GM18507 (cell line): ENCODE results near the gene SPTBN1.
A peak's percentile ranks its signal among the peaks of the same experiment; 100 is the strongest.

Experiments
- DNase-seq: peaks from one replicate; pipeline ENCODE4 v3.0.0; 2011; ENCODE audit warnings: low read depth; ENCODE audit not compliant: insufficient read length; ENCODE audit errors: extremely low spot score
- FAIRE-seq: peaks from 2 replicates; lab custom pipeline; 2011; peaks lifted over from hg19 to GRCh38; lab: Jason Lieb, UNC

The SPTBN1 gene

DNA sequence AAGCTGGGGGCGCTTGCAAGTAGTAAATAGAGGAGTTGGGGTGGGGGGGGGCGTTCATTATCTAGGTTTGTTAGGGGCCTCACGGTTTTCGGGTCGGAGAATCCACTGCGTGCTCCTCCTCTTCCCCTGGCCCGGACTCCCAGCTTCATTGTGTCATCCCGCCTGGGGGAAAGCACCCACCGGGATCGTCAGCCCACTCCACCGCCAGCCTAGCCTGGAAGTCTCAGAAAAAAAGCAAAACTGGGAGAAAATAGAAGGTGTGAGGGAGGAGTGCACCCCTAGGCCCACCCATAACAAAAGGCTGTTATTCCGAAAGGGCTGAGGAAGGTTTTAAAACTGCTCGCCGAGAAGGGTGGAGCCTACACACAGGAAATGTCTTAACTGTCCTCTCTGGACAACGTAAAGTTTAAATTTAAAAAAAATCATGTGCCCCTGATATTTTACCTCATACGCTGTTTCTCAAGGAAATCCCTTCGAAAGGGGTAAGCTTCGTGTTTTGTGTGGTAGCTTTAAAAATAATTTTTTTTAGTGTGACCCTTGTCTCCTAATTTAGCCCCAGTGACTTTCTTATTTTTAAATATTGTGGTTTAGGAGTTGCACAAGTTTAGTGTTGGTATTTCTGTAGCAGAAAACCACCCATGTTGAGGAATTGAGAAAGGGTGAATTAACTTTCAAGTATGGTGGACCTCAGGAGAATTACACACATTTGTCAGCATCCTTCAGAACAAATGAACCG is 104.2 kb downstream of the SPTBN1 start:
- DNase-seq (no peak), FAIRE-seq (peak; percentile 74)

DNA sequence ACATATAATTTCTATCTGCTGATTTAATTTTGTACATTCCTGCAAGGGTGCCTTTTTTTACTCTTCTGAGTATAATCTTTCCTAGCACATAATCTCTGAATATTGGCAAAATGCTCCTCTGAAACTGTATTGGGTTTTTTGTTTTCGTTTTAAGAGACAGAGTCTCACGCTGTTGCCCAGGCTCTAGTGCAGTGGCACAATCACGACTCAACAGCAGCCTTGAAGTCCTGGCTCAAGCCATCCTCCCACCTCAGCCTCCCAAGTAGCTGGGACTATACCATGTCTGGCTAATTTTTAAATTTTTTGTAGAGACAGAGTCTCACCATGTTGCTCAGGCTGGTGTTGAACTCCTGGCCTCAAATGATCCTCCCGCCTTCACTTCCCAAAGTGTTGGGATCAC is 104.9 kb downstream of the SPTBN1 start:
- DNase-seq (no peak), FAIRE-seq (no peak)

DNA sequence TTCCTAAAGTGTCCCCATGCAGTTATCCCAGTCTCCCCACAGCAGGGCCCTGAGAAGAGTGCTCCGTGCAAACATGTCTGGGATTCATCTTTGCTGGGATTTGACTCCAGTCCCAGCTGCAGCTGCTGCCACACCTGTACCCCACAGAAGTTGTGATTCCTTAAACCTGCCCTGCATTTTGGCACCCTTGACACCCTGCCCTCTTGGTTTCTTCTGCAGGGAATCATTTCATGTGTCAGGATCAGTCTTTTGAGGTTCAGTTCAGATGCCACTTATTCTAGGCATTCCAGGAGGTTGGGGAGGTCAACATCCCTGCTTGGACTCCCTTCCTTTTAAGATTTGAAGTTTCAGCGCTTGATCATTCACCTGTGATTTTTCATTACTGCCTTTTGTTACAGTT is 108.3 kb downstream of the SPTBN1 start:
- DNase-seq (no peak), FAIRE-seq (no peak)

DNA sequence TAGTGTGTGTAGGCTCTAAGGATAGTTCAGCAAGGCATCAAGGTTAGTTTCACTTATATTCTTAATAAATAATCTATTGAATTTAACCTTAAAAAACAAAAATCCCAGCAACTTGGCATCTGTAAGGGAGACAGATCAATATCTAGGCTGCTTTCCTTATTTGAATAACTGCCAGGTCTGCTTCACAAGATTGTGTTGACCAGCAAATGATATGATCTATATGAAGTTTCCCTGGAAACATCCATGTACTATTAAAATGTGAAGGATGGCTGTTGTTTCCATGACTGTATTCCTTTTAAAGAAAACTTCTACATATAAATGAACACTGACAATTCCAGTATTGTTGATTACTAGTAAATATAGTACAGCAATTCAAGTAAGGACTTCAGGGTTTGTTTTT is 109.4 kb downstream of the SPTBN1 start:
- FAIRE-seq (no peak), DNase-seq (no peak)

DNA sequence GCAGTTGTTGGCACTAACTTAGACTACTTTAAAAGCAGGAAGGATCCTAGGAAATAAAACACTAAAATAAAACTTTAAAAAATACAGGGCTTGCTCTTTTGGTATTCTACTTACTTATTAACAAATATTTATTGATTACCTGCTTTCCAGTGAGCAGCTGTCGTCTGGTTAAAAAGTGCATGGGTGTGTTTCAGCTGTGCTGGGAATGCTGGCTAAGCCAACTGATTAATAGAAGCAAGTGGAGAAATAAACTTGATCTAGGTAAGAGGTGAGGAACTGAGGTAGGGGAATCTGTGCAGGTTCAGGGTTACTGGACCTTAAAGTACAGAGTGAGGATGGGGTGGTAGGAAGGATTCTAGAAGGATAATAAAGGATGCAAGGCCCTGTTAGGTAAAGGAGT is 110.8 kb downstream of the SPTBN1 start:
- DNase-seq (no peak), FAIRE-seq (no peak)

DNA sequence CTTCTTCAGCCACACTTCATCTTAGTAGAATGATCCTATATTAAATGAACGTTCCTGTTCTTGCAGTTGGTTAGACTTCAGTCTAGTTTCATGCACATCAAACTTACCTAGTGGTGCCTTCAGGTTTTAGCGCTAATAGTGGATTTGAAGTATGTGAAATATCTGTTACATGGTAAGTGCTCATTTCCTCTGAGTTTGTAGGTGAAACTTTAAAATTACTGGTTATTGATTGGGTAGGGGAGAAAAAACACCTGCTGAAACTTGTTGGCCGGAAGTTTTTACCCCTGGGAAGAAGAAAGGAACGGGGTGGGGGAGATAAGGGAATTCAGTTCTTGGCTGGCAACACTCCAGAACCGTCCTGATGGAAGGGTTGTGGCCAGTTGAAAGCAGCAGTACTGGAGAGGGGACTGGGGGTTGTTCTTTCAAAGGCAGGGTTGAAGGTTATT is 112.8 kb downstream of the SPTBN1 start:
- DNase-seq (no peak), FAIRE-seq (peak; percentile 86)

DNA sequence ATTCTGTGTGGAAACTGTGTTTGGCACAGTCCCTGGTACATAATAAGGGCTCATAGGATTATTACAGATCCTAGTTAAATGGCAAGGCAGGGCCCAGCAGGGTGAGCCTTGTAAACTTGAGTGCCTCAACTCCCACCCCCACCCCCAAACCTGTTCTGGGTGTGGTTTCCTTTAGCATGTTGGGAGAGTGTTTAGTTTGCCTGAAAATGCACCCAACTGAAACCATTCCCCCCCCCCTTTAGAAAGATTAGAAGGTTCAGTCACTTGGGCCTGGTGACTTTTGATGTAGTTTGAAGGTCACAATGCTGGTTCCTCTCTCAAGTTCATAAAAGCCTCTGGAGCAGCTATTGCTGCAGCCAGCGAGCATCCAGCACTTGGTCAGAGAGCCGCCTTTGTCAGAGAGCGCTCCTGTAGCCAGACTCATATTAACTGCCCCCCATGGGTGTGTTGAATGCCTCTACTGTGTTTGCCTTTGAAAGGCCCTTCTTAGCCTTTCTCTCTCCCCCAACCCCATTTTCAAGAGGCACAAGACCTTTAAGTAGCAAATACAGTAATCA is 113.7 kb downstream of the SPTBN1 start:
- FAIRE-seq: peak; percentile 78

DNA sequence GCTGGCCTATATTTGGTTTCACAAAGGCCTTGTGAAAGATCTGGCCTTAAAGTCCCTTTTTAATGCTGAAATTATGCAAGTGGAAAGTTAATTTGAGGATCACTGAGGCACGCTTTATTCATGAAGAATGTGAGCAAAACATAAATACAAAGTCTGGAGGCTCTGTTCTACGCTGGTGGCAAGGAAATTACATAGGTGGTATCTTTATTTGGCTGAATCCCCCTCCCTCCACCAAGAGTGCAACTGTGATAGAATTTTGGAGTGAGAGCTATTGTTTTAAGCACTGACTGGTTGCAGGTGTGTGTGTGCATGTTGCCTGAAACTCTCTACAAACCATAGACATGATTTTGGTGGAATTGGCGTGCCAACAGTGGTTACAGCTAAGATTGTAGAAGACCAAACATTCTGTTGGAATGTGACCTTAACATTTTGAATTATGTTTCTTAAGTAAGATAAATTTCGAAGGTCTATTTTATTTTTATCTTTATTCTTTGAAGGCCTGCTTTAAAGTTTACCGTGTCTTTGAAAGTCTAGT is 114.3 kb downstream of the SPTBN1 start:
- FAIRE-seq: no peak

More for the DNA sequence above, 113.7 kb downstream of the SPTBN1 start:
- no peak for DNase-seq

DNA sequence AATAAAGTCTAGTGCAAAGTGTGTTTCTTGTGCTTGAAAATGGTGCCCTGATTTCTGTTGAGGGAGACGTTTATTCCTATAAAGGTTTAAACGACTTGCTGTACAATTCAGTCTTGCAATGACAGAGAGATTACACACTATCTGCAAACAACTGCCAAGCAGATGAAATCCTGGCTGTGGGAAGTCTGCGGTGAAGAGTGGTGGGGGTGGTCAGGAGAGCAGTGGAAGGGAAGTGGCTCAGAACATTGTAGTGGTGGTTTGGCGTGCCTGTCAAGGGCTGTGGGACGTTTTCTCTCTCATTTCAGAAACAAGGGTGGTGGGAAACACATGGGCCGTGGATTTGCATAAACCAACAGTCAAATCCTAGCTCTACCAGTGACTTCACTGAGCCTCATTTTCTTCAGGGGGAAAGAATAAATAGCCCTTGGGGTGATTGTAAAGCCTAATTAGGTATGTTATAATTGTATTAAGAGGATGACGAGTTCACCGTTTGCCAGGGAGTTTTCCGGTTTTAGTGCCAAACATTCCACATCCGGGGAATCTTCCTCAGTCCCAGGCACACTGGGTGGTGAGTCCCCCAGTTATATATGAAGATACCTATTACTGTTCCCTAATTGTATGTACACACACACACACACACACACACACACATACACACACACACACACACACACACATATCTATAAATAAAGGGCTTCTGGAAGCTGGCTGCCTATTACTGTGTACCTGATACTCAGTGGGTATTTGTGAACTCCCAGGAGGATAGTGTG is 115.0 kb downstream of the SPTBN1 start:
- FAIRE-seq (peak; percentile 98), DNase-seq (no peak)

More for the DNA sequence above, 114.3 kb downstream of the SPTBN1 start:
- no peak for DNase-seq

DNA sequence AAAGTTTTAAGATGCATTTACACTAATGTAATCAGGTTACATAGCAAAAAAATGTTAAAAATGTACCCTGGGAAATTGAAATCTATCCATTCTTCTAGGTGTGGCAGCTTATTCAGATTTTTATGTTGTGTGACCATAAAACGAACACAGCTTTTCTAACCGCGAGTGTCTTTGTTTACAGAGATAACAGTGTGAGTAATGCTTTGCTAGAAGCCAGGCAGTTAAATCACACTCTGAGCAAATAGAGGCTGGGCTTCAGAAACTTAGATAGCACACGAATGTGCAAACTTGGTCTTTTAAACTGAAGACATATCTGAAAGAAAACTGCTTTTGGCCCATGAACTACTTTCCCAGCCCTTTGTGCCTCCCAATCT is 116.1 kb downstream of the SPTBN1 start:
- DNase-seq: no peak
- no peak for FAIRE-seq

DNA sequence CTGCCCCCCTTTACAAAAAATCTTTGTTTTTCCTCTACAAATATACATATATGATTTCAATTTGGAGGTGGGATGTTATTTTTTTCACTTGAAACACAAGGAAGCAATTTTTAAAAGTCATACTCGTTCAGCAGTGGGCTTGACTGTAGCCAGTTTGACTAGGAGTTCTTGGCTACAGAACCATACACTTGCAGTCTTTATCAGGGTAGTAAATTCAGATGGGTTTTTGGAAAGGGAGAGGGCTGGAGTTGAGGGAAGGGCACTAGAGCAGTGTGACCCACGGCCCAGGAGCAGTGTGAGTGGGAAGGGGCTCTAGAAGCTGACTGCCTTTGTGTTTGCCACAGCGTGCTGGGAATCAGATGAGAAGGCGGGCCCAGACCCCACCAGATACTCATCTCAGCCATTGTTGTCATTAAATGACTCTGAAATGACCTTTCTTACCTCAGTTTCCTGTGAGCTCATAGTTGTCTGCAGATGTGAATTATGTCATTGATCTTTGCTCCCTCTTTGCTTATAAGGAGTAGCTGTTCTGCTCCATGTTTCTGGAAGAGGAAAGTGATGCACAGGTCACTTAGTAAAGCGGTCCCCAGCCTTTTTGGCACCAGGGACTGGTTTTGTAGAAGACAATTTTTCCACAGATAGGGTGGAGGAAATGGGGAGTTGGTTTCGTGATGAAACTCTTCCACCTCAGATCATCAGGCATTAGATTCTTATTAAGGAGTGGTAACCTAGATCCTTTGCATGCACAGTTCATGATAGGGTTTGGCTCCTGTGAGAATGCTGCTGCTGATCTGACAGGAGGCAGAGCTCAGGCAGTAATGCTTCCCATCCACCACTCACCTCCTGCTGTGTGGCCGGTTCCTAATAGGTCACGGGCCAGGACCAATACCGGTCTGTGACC is 116.8 kb downstream of the SPTBN1 start:
- FAIRE-seq: peak; percentile 39
- no peak for DNase-seq

DNA sequence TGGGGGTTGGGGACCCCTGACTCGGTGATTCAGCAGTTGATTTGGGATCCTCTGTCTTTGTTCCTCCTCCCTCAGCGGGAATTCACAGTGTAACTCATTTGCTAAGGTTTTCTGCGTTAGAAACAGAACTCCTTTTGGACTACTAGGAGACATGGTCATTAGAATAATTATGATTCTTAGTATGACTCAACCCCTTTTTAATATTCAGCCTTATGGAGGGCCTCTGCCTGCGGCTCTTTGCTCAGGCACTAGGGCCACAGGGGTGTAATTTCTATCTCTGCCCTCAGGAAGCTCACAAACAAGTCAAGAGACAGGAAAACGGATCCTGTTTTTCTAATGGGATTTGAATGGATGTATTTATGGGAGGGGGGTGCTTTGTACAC is 117.4 kb downstream of the SPTBN1 start:
- no peak for FAIRE-seq
- DNase-seq: no peak

DNA sequence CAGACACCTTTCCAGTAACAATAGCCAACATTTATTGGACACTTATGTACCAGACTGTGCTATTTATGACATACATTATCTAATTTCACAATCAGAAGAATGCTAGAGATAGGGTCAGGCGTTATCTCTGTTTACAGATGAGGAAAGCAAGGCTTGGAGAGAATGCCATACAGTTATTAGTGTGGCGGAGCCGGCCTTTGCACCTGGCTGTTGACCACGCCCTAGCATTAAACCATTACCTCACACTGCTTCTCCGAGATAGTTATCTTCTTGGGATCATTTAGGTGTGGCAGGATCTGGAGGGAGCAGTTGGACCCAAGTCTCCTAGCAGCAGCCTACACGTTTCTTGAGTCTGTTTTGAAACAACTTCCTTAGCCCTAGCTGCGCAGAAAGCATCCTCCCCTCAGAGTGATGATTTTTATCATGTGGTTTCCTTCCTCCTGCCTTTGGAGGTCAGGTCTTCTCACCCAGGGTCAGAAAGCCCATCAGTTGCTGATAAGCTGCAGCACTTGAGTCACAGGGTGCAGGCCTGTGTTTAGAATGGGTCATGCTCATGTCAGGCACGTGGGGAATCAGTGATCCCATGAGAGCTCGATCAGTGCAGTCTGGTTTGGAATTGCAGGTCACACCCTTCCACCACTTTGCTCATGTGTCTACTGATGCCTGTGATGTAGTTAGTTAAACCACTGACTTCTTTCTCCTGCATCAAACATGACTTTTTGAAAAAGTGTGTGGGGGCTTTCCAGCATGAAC is 118.2 kb downstream of the SPTBN1 start:
- peak; percentile 77 for FAIRE-seq
- no peak for DNase-seq

DNA sequence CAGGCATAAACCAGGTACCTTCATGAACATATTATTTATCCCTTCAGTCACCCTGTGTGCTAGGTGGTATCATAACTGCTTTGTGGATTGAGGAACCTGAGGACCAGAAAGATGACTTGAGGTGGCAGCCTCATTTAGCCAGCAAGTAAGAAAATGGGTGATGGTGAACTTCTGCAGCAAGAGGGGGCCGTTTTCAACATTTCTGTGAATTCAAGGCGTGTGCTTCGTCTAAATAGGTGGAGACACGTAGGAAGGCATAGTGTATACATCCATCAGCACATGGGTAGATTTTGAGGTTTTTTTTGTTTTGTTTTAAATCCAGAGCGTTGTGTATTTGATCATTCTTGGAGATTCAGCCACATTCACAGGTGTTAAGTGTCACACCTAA is 118.7 kb downstream of the SPTBN1 start:
- DNase-seq (no peak), FAIRE-seq (no peak)

DNA sequence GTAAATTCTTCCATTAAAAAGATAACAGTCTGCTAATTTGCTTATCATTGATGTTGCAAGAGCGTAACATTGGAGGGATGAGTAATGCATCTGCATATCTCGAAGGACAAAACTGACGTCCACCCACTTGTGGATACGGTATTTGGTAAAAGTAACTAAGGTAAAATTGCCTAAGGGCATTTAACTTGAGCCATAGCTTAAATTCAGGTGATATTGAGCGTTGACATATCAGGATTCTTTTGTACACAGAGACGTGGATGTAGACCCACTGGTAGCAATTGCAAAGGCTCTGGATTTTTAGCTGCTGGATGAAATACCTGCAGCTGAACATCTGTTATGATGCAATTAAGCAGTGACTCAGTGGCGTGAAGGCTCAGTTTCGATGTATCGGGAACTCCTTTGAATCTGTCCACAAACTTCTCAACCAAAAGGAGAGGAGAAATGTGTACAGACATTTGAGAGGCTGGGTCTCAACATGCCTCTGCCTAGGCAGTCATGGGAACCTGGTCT is 119.3 kb downstream of the SPTBN1 start:
- FAIRE-seq (no peak), DNase-seq (no peak)

DNA sequence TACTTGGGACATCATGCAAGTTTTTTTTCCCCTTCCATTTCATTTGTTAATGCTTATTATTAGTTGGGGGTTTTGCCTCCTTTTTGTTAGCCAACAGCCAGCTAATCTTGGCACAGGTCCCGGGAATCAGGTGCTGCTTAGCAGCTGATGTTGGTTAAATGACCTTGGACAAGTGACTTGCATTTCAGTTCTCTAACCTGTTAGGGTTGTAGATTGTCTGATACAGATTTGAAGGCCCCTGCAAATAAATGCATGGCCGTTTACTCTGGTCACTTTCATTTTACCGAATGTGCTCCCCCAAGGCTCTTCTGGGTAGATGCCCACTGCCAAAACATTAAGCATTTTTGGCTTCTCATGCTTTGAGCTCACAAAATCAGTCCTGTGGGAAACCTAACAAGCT is 120.9 kb downstream of the SPTBN1 start:
- DNase-seq: no peak
- no peak for FAIRE-seq

DNA sequence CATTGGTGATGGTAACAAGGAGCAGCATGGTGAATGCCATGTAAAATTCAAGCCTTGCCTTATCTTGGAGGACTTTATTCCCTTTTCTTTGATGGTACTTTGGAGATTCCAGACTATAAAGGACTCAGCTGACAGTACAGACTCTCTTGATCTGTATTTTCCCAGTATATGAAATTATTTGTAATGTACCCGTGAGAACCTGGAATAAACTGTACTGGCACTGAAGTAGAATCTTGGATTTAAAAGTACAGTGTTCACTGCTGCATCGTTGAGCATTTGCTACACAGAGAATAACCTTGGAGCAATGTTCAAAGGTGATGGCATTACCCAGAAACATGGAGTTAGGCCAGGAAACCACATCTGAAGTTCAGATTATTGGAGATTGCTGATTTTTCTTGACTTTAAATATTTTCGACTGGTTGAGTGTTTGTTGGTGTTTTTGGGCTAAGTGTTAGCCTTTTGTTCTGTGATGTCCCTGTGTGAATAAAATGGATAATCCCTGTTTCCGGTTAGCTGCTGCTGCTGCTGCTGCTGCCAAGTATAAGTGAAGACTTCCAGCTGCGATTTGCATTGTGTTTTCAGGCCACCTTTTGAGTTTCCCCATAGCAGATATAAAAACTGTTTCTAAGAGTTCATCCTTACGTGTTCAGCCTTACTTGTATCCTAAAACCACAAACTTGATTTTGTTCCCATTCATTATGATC is 122.0 kb downstream of the SPTBN1 start:
- DNase-seq: no peak
- no peak for FAIRE-seq

DNA sequence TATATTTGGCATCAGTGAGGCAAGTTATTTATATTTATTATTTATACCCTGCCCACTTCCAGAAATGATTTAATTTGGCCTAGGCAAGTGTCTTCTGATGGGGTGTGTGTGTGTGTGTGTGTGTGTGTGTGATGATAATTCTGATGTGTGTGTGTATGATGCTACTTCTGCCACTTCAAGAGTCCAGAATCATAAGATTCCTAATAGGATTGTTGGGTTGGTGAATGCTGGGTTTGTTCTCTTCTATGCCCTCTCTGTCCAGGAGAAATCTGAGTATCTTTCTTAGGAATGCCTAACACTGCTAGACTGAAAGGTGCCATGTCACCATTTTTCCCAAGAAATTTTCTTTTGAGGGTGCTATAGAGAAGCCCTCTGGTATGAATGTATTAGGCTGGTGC is 122.5 kb downstream of the SPTBN1 start:
- FAIRE-seq: no peak
- no peak for DNase-seq
